NCI-H748 treated with DMSO at 0.1 percent for 48 hours (cell line): Measurements from ENCODE around the gene PCSK9.
"Not testable (repeated sequence)": the region's sequence is repeated elsewhere in the genome, so short reads cannot be mapped to it uniquely, and the experiment has no call there.

Experiments
- DNase-seq: peaks from one replicate; lab custom pipeline; 2025; lab: John Stamatoyannopoulos, UW

The PCSK9 gene

GRCh38 chr1:55079651-55080050, 40.3 kb downstream of the PCSK9 start:
- DNase-seq, result no peak

- no peak for DNase-seq
Observed at GRCh38 chr1:55081188-55081904, 42.0 kb downstream of the PCSK9 start.

- DNase-seq, result no peak
Observed at GRCh38 chr1:55081905-55082296, 42.6 kb downstream of the PCSK9 start.

GRCh38 chr1:55084257-55084656, 44.9 kb downstream of the PCSK9 start:
- no peak for DNase-seq

- no peak for DNase-seq
Observed at GRCh38 chr1:55087439-55087838, 48.1 kb downstream of the PCSK9 start.

- DNase-seq, result no peak
Observed at GRCh38 chr1:55088413-55088812, 49.1 kb downstream of the PCSK9 start.

GRCh38 chr1:55089683-55090082, 50.3 kb downstream of the PCSK9 start:
- DNase-seq, result no peak

- no peak for DNase-seq
Observed at GRCh38 chr1:55092475-55092874, 53.1 kb downstream of the PCSK9 start.

- DNase-seq, result no peak
Observed at GRCh38 chr1:55095095-55095494, 55.7 kb downstream of the PCSK9 start.

- no peak for DNase-seq
Observed at GRCh38 chr1:55103891-55104290, 64.5 kb downstream of the PCSK9 start.

- no peak for DNase-seq
Observed at GRCh38 chr1:55107101-55107500, 67.8 kb downstream of the PCSK9 start.

- not testable (repeated sequence) for DNase-seq
Observed at GRCh38 chr1:55109005-55109404, 69.7 kb downstream of the PCSK9 start.
